Glomerular endothelial cell (primary cell): ENCODE data around the gene TTYH3. TPM values are rescaled to one million over a fixed set of nuclear protein-coding genes. Genes with fewer than 3 reads are reported as not detected.

ENCODE experiments used
- DNase-seq: peaks from one replicate; pipeline ENCODE4 v3.0.0-alpha.2; 2011; ENCODE audit warnings: low read depth, low spot score; ENCODE audit errors: extremely low read depth
- total RNA-seq: library from RNA; depleted of rRNA; stranded (reverse); fragments of >200 nt; gene quantifications from 2 replicates; pipeline ENCODE4 v1.2.3, GENCODE V29; 2015

TTYH3 gene
- total RNA-seq, 1 donor from 2014 or later: 321 TPM

DNA sequence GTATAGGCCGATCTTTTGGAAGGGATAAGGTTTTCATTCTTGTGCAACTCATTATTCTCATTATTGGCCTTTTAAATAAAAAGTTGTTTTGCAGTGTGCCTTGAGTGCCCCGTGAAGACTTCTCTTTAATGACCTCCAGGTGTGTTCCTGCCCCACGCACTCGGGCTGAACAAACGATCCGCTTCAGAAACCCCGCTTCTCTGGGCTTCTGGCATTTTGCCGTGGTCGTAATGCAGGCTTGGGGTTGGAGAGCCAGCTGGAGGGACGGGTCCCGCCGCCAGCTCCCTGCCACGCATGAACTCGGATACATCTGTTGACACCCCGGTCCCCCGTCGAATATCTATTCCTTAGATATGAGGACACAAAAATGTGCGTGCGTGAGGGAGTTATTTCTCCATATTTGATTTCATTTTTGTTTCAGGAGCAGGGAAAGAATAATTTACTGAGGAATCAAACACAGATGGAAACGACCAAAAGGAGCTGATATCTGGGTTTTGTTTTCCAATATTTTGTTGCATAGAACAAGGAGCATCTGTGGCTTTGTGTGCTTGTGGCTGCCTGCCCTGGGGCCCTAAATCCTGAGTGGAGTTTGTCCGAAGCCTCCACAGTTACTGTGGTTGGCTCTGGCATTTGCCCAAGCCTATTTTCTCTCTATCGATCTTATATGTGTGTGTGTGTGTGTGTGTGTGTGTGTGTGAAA is 17.0 kb upstream of the TTYH3 start:
- no peak for DNase-seq

DNA sequence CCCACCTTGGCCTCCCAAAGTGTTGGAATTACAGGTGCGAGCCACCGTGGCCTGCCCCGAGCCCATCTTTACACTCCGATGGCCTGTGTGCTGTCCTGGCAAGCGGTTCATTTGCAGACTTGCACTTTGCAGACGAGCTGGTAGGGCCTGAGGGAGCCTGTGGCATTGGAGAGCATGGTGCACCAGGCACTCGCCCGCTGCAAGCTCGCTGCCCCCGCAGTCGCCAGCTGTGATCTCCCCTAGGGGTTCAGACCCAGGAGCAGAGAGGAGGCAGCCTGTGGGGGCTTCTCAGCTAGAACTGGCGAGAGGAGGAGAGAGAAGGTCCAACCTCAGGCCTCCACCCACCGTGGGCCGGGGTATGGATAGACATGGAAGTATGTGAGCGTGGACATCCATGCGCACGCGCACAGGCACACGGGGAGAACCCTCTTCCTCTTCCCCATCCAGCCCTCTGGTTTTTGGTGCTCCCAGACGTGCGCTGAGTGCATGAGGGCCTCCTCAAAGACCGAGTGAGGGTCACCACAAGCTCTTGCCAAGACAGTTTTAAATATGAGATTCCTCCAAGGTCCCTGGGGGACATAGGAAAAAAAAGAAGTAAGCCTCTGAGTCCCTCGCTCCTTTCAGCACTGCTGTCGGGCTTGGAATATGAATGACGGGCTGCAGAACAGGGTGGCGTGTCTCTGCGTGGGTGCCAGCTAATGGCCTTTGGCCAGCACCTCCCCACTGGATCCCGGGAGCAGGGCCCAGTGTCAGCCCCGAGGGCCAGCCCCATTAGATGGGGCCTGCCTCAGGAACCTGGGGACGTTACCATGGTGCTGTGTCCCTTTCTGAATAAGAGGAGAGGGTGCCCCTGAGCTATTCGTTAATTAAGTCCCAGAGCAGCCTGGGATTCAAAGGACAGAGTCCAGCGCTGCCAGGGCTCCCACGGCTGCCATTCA is 15.1 kb upstream of the TTYH3 start:
- DNase-seq: no peak

DNA sequence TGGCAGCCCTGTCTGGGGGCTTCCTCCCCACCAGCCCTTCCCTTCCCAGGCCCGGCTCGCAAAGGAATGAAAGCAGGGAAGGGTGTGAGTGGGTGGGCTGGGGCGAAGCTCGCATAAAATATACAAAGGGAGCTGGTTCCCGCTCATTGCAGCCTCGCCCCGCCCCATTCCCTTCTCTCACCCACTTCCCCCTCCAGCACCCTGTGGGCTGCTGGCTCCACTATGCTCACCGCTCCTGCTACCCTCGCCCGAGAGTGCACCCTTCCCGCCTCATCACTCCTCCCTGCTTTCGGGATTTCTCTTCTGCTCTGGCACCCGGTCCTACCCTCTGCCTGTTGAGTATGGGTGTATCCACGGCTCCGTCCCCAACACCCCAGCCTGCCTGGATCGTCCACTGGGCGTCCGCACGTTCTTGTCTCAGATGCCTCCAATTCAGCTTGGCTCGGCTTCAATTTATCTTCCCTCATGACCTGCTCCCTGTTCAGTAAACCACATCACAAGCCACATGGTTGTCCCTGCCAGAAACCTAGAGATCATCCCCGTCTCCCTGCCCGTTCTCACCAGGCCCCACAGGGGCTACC is 14.4 kb upstream of the TTYH3 start:
- DNase-seq: no peak

DNA sequence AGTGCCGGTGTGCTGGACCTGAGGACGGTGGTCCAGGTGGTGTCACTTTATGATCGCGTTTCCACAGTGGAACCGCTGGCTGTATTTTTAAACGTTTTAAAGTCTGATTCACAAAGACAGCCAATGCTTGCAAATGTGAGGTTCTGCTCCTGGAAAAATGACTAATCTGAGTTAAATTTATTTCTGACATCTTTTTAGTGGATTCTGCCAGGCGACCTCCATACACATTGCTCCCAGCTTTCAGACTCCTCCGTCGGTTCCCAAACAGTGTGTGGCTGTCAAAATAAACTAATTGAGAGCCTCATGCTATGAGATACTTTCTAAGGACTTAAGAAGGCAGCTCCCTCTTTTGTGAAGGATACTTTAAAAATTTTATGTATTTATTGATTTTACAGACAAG is 12.7 kb upstream of the TTYH3 start:
- no peak for DNase-seq

DNA sequence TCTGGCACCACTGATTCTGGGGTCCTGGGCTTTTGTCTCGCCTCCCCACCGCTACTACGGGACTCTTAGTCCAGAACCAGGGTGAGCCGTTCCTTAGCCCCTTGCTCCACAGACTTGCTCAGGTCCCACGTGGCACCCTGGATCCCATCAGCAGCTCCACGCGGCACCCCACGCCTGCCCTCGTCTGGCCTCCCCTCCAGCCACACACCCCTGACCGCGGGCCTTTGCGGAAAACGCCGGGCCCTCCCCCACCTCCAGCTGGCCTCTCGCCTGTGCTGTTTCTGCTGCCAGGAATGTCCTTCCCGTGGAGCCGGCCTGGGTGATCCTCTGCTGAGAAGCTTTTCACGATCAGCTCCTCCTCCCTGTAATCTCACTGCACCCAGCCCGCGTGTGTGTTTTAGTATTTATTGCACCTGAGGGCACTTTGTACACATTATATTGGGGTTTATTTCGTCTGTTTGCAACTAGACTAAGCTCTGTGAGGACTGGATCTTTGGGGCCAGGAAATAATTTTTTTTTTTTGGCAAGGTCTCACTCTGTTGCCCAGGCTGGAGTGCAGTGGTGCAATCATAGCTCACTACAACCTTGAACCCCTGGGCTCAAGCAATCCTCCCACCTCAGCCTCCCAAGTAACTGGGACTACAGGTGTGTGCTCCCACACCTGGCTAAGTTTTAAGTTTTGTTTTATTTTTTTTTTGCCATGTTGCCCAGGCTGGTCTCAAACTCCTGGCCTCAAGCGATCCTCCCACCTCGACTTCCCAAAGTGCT is 10.5 kb upstream of the TTYH3 start:
- no peak for DNase-seq

DNA sequence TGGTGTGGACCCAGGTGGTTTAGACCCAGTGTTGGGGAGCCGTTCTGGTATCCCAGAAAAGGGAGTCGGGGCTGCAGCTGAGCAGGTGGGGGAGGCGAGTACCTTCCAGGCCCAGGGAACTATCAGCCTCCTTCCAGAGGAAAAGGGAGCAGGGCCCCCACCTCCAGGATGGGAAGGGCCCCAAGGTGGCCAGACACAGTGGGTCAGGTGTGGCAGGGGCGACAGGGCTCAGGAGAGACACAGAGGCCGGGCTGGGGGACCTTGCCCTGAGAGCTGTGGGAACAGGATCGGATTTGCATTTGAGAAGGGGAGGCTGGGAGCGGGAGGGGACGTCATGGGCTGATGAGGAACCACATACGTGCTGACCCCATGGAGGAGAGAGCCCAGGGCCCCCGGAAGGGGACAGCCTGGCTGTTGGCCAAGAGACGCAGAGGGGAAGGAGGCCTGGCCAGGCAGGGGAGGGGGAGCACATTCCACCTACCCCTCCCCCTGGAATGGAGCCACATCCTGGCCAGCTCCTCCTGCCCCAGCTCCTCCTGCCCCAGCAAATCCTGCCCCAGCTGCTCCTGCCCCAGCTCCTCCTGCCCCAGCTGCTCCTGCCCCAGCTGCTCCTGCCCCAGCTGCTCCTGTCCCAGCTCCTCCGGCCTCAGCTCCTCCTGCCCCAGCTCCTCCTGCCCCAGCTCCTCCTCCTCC is 9.7 kb upstream of the TTYH3 start:
- no peak for DNase-seq

DNA sequence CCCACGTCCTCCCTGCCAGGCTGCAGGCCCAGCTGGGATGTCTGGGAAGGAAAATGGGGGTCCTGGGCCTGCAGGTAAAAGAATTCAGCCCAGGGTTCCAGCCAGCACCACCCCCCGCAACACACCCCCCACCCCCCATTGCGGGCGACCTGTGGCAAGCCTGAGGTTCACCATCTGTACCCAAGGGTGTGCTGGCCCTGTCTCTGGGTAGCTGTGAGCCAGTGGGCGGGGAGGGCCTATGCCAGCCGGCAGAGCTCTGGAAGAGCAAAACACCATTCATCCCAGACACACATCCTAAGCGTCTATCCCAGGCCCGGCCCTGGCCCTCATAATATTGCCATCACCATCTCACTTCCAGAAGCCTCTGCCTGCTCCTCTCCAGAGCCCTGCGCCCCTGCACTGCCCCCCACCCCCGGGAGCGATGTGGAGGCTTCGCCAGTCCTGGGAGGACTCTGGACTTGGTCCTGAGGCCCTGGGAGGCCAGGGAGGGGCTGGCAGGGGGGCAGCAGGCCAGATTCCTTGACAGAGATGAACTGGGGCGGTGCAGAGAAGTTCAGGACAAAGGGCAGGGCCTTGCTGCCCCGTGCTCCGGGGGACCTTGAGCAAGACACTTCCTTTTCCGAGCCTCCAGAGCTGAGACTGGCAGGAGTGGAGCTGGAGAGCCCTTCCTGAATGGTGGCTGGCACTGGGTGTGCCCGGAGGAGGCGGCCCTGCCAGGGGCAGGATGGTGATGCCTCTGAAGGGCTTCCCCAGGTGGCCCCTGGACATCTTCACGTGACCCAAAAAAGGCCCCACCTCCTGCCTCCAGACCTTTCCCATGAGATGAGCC is 8.7 kb upstream of the TTYH3 start:
- no peak for DNase-seq

DNA sequence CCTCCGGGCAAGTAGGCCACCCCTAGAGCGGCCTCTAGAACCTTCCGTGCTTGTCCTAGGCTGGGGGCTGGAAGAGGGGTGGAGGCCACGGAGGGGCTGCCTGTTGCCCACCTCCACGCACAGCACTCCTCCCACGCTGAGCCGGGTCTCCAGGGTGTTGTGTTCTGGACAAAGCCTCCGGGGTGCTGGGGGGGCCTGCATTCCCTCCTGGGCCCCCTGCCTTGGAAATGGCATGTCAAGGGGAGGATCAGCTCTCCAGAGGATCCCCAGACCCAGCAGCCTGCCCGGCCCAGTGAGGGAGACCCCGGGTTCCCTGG is 8.1 kb upstream of the TTYH3 start:
- DNase-seq: no peak

DNA sequence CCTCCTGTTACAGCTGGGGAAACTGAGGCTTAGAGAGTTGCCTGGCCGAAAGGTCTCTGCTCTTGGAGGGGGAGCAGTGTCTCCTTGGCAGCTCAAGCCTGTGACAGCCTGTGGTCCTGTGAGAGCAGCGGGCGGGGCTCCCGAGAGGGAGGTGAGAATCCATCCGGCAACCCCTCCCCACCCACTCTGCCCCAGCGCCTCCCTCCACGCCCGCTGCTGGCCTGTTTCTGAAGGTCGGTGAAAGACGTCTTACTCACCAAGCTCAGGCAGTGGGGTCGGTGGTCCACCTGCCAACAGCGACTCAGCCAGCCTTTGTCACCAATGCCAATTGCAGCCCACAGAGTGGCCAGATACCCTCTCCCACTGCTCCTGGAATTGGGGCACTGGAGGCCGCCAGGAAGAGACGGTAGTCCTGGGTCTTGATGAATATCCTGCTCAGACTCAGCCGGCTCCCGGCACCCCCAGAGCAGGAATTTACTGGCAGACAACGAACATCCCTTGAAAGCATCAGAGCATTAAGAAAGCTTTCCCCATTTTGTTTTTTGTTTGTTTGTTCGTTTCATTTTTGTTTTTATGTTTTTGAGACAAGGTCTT is 7.4 kb upstream of the TTYH3 start:
- no peak for DNase-seq

DNA sequence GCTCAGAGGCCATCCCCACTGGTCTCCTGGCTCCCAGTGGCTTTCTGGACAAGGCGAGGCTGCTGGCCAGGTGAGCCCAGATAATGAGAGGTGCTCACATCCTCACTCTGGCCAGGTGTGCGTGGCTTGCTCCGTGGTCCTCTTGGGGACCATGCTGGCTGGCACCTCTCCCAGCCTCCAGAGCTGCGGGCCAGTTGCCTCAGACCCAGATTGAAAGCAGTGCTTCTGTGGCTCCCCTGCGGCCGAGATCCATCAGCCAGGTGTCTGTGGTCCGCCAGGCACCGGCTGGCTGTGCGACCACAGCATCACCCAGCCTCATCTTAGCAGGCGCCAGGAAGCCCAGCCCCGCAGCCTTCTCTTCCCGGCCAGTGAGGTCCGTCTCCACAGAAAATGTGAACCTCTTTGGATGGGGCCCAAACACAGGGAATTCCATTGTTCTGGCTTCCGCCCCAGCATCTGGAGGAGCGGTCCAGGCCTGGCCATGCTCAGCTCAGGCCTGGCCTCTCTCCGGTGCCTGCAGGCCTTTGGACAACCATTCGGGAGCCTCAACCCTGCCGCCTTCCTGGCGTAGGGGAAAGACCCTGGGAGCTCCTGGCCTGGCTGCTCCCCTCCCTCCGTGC is 5.2 kb upstream of the TTYH3 start:
- peak; percentile 51 for DNase-seq

DNA sequence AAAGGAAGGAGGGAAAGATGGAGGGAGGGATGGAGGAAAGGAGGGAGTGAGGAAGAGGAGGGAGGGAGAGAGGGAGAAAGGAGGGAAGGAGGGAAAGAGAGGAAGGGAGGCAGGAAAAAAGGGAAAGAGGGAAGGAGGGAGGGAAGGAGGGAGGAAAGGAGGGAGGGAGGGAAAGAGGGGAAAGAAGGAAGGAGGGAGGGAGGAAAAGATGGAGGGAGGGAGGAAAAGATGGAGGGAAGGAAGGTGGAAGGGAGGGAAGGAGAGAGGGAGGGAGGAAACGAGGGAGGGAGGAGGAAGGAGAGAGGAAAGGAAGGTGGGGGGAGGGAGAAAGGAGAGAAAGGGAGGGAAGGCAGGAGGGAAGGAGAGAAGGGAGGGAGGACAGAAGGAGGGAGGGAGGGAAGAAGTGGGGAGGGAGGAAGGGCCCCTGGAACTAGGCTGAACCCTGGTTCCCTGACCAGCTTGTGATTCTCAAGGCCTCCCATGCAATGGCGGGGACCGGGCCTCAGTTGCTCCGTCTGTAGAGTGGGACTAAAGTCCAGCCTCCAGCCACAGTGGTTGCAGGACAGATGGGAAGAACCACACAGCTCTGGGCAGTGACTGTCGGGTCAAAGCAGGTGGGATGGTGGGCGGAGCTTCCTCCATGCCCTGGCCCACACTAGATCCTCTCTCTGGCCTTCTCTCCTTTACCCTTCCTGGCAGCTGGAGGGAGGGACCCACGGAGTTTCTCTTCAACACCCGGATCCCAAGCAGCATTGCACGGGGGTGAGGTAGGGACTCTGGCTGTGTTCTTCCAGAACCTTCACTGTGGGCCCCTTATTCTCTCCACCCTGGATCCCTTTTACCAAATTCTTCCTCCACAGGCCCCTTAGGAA is 4.3 kb upstream of the TTYH3 start:
- DNase-seq: no peak

DNA sequence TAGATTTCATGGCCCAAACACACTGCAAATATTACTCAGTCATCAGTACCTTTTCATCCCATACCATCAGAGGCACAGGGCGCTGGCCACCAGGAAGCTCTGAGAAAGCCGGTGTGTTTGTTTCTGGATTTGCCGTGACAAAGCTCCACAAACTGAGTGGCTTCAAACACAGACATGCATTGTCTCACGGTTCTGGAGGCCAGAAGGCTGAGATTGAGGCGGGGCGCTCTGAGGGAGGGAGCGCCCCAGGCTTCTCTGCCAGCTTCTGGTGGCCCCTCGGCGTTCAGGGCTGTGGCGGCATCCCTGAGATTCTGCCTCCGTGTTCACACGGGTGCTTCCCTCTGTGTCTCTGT is 3.7 kb upstream of the TTYH3 start:
- no peak for DNase-seq

DNA sequence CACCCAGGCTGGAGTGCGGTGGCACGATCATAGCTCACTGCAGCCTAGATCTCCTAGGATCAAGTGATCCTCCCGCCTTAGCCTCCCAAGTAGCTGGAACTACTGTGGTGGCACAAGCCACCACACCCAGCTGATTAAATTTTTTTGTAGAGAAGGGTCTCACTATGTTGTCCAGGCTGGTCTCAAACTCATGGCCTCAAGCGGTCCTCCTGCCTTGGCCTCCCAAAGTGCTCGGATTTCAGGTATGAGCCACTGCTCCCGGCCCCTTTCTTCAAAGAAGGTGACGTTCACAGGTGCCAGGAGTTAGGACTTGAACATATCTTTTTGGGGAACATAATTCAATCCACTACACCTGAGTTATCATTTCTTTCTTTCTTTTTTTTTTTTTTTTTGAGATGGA is 2.9 kb upstream of the TTYH3 start:
- no peak for DNase-seq

DNA sequence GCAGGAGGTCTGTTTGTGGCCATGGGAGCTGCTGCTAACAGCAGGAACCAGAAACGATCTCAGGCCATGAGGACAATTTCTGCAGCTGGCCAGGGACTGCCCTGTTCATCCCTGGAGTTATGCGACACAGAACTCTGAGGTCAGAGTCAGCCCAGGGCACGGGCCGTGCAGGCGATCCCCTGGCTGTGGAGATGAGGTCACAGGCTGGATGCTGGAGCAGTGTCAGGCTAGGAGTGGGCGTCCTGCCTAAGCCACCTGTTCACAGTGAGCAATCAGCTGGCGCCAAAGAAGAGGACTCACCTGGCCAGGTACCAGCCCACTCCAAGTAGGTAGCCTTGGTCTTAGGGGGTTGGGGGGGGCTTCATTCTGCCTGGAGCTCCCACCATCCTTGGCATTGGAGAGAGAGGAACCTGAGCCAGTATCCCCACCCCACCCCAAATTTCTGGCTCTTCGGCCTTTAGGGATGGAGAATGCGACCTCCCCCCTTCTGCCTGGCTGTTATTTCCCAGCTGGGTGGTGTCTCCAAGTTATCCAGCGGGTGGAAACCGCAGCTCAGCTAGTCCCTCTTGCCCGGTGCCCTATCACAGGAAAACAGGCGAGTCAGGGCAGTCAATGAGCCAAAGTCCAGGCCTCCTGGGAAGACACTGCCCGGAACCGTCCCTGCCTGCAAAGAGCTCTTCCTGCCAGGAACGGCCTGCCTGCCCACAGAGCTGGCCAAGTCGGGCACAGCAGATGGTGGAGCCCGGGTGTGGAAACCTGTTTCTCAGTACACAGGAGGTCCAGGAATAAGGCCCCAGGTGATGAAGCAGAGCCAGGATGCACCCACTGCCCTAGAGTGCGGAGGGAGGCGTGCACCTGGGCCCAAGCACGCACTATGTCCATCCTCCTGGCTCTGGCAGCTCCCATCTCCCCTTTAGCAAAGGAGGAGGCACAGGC is 1.8 kb upstream of the TTYH3 start:
- no peak for DNase-seq

DNA sequence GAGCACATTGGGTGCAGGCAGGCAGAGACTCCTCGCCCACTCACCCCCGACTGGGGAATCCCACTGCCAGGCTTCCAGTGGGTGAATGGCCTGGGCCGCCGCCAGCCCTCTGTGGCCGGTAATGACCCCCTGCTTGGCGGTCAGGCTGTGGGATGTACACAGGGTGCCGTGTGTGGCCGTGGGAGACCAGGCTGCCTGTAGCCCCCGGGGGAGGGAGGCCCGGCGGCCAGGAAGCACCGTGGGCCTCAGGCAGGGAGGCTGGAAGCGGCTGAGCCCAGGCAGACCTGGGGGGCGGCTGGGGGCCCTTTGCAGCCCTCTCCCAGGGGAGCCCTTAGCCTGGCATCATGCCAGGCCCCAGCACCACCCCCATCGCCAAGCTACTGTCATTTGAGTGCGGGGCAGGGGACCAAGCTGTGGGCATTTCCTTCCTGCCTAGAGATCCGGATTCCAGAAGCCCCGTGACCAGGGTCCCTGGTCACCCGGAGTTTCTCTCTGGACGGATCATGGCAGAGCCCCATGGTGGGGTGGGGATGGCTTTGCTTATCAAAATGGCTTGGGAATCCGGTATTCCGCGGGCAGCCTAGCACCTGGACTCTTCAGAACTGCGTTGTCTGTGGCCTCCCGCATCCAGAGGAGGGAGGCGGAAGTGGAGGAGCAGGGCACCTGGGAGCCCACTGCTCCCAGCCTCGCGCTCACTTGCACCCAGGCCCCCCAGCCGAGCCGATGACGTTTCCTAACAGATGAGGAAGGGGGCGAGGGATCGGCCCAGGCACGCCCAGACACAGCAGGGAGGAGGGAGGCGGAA is 1.1 kb downstream of the TTYH3 start:
- no peak for DNase-seq
